K562 (cell line): Measurements from ENCODE around the gene ADAM30. TPM values are rescaled to one million over a fixed set of nuclear protein-coding genes. Genes with fewer than 3 reads are reported as not detected.

Source experiments
- ATAC-seq: fragments of 200-7000 bp; cut with Tn5 transposase; 3 replicates; pipeline ENCODE4 v1.9.1; 2020; ENCODE audit warnings: moderate library complexity
- BruUV-seq: library from RNA; stranded (reverse); fragments of 400-500 nt; replicated peaks from 2 replicates; lab custom pipeline; 2021; lab: Mats Ljungman, UMichigan
- CTCF ChIA-PET: fragments of 300-600 bp; formaldehyde crosslinking; extraction: SDS; loops from one replicate; lab custom pipeline; 2021; ENCODE audit warnings: low intra/inter-chr PET ratio; lab: Yijun Ruan, JAX
- POLR2A ChIA-PET: fragments of 300-600, 350-650 bp; sonication (Branson Sonifier 250); formaldehyde crosslinking; extraction: SDS; loops from one replicate; lab custom pipeline; 2021; ENCODE audit warnings: antibody characterized with exemption, inconsistent platforms; lab: Yijun Ruan, JAX
- DNase-seq, 4 experiments: peaks; one replicate each; pipeline versions ENCODE4 v3.0.0 to v3.0.0-alpha.2; 2011 to 2018; ENCODE audit warnings: low spot score in 3 of 4, mixed read lengths in 3 of 4; ENCODE audit errors: extremely low read depth in 1 of 4
- FAIRE-seq: peaks from 2 replicates; lab custom pipeline; 2011; peaks lifted over from hg19 to GRCh38; lab: Jason Lieb, UNC
- H2AFZ ChIP-seq: 2 replicates; pipeline ENCODE4 v1.6.0; 2011; ENCODE audit warnings: low read depth, low read length, control low read depth, inconsistent platforms
- H3K27ac ChIP-seq: fragments of 200-600 bp; 3 replicates; pipeline ENCODE4 v1.8.0; 2011; ENCODE audit warnings: low read depth, mild to moderate bottlenecking, control low read depth, inconsistent platforms, low read length, moderate library complexity, mixed read lengths; ENCODE audit errors: extremely low read depth
- H3K27me3 ChIP-seq, 2 experiments: fragments of 300-600 bp in 1 of 2; 2 replicates in 1 of 2; 3 replicates in 1 of 2; pipeline versions ENCODE4 v1.6.0 to v1.8.0; 2011; ENCODE audit warnings: inconsistent platforms in 2 of 2, low read length in 2 of 2, mild to moderate bottlenecking in 1 of 2, mixed read lengths in 1 of 2, moderate library complexity in 1 of 2; ENCODE audit not compliant: control insufficient read depth in 2 of 2, insufficient read depth in 2 of 2
- H3K36me3 ChIP-seq: fragments of 300-600 bp; 3 replicates; pipeline ENCODE4 v1.8.0; 2011; ENCODE audit warnings: mild to moderate bottlenecking, low read length, inconsistent platforms; ENCODE audit not compliant: control insufficient read depth, insufficient read depth
- H3K4me1 ChIP-seq, 2 experiments: fragments of 200-600 bp in 1 of 2; replicated peaks in 1 of 2; 2 replicates in 1 of 2; 3 replicates in 1 of 2; pipeline versions ENCODE4 v1.5.1 to v1.8.0; 2011; ENCODE audit warnings: inconsistent platforms in 2 of 2, low read length in 2 of 2, mild to moderate bottlenecking in 1 of 2, mixed read lengths in 1 of 2, moderate library complexity in 1 of 2; ENCODE audit not compliant: control insufficient read depth in 2 of 2, insufficient read depth in 2 of 2
- H3K4me2 ChIP-seq: 2 replicates; pipeline ENCODE4 v1.6.1; 2011; ENCODE audit warnings: low read length, control low read depth, inconsistent platforms, mixed read lengths; ENCODE audit not compliant: insufficient read depth
- H3K4me3 ChIP-seq: fragments of 200-600 bp; sonication (generic), shearing (Covaris generic); 2 replicates; pipeline ENCODE4 v1.5.1; 2016; ENCODE audit warnings: control low read depth, inconsistent platforms
- H3K79me2 ChIP-seq: fragments of 200-600 bp; 3 replicates; pipeline ENCODE4 v1.8.0; 2011; ENCODE audit warnings: low read length, inconsistent platforms; ENCODE audit not compliant: control insufficient read depth, insufficient read depth
- H3K9ac ChIP-seq, 2 experiments: 2 replicates each; pipeline versions ENCODE4 v1.6.0 to v1.6.1; 2011; ENCODE audit warnings: low read depth in 2 of 2, low read length in 2 of 2, control low read depth in 1 of 2, inconsistent platforms in 1 of 2, mild to moderate bottlenecking in 1 of 2, mixed read lengths in 1 of 2; ENCODE audit not compliant: insufficient read depth in 1 of 2
- H3K9me1 ChIP-seq: one replicate; pipeline ENCODE4 v1.6.0; 2011; ENCODE audit warnings: inconsistent platforms, mild to moderate bottlenecking, low read length, moderate library complexity; ENCODE audit not compliant: control insufficient read depth, insufficient read depth
- H3K9me3 ChIP-seq: replicated peaks from 2 replicates; pipeline ENCODE4 v1.5.1; 2011; ENCODE audit warnings: low read depth, low read length, inconsistent platforms; ENCODE audit not compliant: control insufficient read depth, insufficient read depth
- H4K20me1 ChIP-seq: replicated peaks from 2 replicates; pipeline ENCODE4 v1.6.1; 2011; ENCODE audit warnings: low read length, inconsistent platforms, mixed read lengths; ENCODE audit not compliant: control insufficient read depth, insufficient read depth
- FOXM1 ChIP-seq, 2 experiments: fragments of 450-650 bp in 1 of 2; sonication (generic) in 1 of 2; formaldehyde crosslinking in 1 of 2; IDR thresholded peaks; 2 replicates each; pipeline versions ENCODE4 v1.6.1 to v1.9.0; 2017 to 2022; ENCODE audit warnings: low read depth in 2 of 2, mild to moderate bottlenecking in 2 of 2, missing genetic modification reagents in 1 of 2, moderate library complexity in 1 of 2
- ZNF639 ChIP-seq, 2 experiments: fragments of 200-800 bp in 1 of 2; sonication (Bioruptor generic) in 1 of 2; sonication (generic) in 1 of 2; formaldehyde crosslinking in 1 of 2; IDR thresholded peaks in 1 of 2; conservative IDR thresholded peaks in 1 of 2; 2 replicates each; pipeline versions ENCODE4 v1.5.0 to v1.6.1; 2016 to 2020; ENCODE audit warnings: missing compliant biosample characterization in 1 of 2, missing genetic modification characterization in 1 of 2, missing genetic modification reagents in 1 of 2
- WGBS: fragments of 100-300 bp; shearing (Covaris generic); methylation state at CpG from one replicate; pipeline ENCODE4 v1.1.6; 2016; ENCODE audit warnings: low coverage, mixed read lengths; ENCODE audit not compliant: insufficient coverage; ENCODE audit errors: missing lambda C conversion rate; 5-methylcytosine and 5-hydroxymethylcytosine counted together
- in situ Hi-C: fragments of 300-500 bp; cut with MboI; formaldehyde crosslinking; loops from 4 replicates; pipeline ENCODE4 v1.15.0; 2018; ENCODE audit warnings: inconsistent platforms, mixed read lengths
- intact Hi-C: fragments of 100-400 bp; cut with micrococcal nuclease; formaldehyde crosslinking; loops from 2 replicates; pipeline ENCODE4 v1.14.2; 2022
- polyA plus RNA-seq, 8 experiments: library from polyadenylated mRNA; depleted of rRNA in 4 of 8; stranded (reverse) in 5 of 8; unstranded in 3 of 8; fragments of >200 nt; fragmentation: Nextera tagmentation in 2 of 8; fragmentation: Illumina TruSeq in 1 of 8; extraction: Ambion mirVana in 2 of 8; extraction: Trizol in 1 of 8; gene quantifications; 2 replicates each; pipeline versions ENCODE4 v1.2.1 to v1.2.3, GENCODE V29; 2011 to 2014; ENCODE audit warnings: inconsistent platforms in 1 of 8, missing spikeins in 1 of 8
- total RNA-seq, 7 experiments: library from RNA; depleted of rRNA in 6 of 7; stranded (reverse); fragments of >200 nt in 6 of 7; fragmentation: Illumina TruSeq in 2 of 7; extraction: Trizol in 2 of 7; gene quantifications; 2 replicates each; pipeline versions ENCODE4 v1.2.1 to v1.2.3, GENCODE V29; 2011 to 2021; ENCODE audit warnings: low replicate concordance in 1 of 7

ADAM30 gene
- total and polyA plus RNA-seq, 9 of the 15 experiments (the other 6 are each of a cell fraction or from before 2014, with no cell fraction given), result not detected

DNA sequence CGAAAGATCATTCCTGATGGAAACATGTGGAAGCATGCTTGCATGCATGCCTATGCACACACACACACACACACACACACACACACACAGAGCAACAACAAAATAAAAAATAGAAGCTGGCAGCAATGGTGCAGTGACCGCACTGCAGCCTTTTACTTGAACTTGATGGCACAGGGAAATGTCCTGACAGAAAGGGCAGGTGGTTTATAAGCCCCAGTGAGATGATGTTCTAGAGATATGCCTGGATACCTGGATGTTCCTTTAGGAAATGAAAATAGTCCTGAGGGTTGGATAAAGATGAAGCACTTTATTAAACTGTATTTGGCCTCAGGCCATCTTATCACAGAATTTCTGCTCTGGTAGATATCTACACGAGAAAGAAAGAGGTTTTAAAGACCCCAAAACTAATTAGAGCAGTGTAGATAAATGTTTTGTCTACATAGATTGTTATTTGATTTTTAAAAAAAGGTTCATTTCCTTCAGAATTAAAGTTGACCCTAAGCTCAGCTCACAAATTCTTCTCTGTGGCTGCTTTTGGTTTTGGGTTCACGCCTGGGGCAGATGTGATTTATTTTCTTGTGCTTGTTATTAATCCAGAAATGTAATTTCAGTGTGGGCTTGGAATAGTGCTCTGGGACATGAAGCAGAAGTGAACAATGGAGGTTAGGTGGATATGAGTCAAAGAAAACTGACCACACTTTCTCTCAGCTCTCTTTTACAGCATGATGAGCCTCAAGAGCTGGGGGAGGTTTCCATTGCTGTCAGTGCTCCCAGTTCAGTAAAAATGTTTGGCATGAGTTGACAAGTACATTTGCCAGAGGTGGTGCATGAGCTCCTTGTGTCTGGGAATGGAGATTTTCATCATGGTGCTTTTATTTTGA lies 22.9 kb downstream of the ADAM30 start:
- H3K9me3 ChIP-seq, result no peaks in the 10 kb centered on the region
- DNase-seq (peak in 1 of 4 experiments; percentile 41), ATAC-seq (peak; percentile 35), FAIRE-seq (peak; percentile 67)
- H3K9me1 ChIP-seq, result no peaks in the 10 kb centered on the region
- intact Hi-C loops, result no loop called here
- peaks cover 4 to 20% of the 10 kb centered on the region in 2 experiments; a peak in 3 of 5 replicates for H3K4me1 ChIP-seq
- H3K27me3 ChIP-seq, result no peaks in the 10 kb centered on the region
- no peak overlapping the region for H3K9ac ChIP-seq
- no peak overlapping the region for H3K4me3 ChIP-seq
- TF ChIP-seq ZNF639 (CRISPR knock-in tag; conservative IDR thresholded peaks at IDR 0.05 in 1 of 2, IDR thresholded peaks at IDR 0.05 in 1 of 2), result 0 out of 4 replicates have a peak, but pooled peaks of 1 of the 2 experiments have one; percentile 68
- no peak for TF ChIP-seq FOXM1 (IDR thresholded peaks at IDR 0.05; ENCODE audit: low read depth)
- TF ChIP-seq FOXM1 (CRISPR knock-in tag; IDR thresholded peaks at IDR 0.05; ENCODE audit: low read depth), result no peak
- TF ChIP-seq, all 486 proteins: peak for 1
- Histone ChIP-seq H3K36me3 (no peaks in the 10 kb centered on the region), H2AFZ (no peak overlapping the region), H3K27ac (no peak overlapping the region; the same call in 2 of the 3 replicates), H4K20me1 (no peaks in the 10 kb centered on the region), H3K79me2 (no peaks in the 10 kb centered on the region), H3K4me2 (no peak overlapping the region)
- CTCF ChIA-PET, result no interaction called here
- BruUV-seq, result no TSS peak
- POLR2A ChIA-PET, result no interaction called here
- WGBS, result 38% methylated on average over 4 of the region's 4 CpGs
- in situ Hi-C loops, result no loop called here
